Measurements from ENCODE around the gene MEPCE.

DNA sequence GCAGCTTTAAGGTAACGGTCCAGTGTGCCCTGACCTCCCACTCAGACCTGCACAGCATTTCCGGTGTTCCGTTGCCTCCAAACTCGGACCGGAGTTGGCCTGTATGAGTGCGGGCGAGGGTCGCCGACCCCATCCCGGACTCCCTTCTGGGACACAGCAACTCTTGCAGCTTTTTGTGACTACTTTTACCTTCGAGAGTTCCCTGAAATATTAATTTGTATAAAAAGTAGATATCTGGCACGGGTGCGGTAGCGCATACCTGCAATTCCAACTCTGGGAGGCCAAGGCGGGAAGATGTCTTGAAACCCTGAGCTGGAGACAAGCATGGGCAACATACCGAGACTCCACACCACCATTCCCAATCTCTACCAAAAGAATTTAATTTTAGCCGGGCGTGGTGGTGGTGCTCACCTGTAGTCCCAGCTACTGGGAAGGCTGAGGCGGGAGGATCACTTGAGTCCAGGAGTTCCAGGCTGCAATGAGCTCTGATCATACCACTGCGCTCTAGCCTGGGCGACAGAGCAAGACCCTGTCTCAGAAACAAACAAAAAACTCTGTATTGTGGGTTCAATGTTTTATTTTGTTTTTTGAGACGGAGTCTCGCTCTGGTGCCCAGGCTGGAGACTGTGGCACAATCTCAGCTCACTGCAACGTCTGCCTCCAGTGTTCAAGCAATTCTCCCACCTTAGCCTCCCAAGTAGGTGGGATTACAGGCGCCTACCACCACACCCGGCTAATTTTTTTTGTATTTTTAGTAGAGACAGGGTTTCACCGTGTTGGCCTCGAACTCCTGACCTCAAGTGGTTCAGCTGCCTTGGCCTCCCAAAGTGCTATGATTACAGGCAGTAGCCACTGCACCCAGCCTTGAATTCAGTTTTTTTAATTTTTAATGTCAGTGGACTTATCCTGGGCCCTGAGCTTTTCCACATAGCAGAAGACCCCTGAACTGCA lies 7.8 kb downstream of the MEPCE start:
- TF ChIP-seq, protein P1, sequence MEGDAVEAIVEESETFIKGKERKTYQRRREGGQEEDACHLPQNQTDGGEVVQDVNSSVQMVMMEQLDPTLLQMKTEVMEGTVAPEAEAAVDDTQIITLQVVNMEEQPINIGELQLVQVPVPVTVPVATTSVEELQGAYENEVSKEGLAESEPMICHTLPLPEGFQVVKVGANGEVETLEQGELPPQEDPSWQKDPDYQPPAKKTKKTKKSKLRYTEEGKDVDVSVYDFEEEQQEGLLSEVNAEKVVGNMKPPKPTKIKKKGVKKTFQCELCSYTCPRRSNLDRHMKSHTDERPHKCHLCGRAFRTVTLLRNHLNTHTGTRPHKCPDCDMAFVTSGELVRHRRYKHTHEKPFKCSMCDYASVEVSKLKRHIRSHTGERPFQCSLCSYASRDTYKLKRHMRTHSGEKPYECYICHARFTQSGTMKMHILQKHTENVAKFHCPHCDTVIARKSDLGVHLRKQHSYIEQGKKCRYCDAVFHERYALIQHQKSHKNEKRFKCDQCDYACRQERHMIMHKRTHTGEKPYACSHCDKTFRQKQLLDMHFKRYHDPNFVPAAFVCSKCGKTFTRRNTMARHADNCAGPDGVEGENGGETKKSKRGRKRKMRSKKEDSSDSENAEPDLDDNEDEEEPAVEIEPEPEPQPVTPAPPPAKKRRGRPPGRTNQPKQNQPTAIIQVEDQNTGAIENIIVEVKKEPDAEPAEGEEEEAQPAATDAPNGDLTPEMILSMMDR (conservative IDR thresholded peaks at IDR 0.05; ENCODE audit: low read depth, low read length), result no peak
- TF ChIP-seq EZH2 (IDR thresholded peaks at IDR 0.05; ENCODE audit: borderline replicate concordance, low read depth, low read length, poor library complexity, severe bottlenecking), result no peak
